IMR-90 (cell line): Measurements from ENCODE around the gene CFAP126.

Source experiments
- BHLHE40 ChIP-seq: fragments of 150-350 bp; IDR thresholded peaks from 2 replicates; pipeline ENCODE4 v1.6.1; 2016; ENCODE audit warnings: mild to moderate bottlenecking, low read depth, low read length
- CEBPB ChIP-seq: IDR thresholded peaks from 2 replicates; pipeline ENCODE4 v1.6.1; 2012; ENCODE audit warnings: low read depth, low read length, improper control_type of control experiment
- CHD1 ChIP-seq: IDR thresholded peaks from 2 replicates; pipeline ENCODE4 v1.6.1; 2012; ENCODE audit warnings: low read depth, low read length, improper control_type of control experiment
- CTCF ChIP-seq: conservative IDR thresholded peaks from 2 replicates; pipeline ENCODE4 v1.5.1; 2012; ENCODE audit warnings: mild to moderate bottlenecking, low read depth, low read length, improper control_type of control experiment
- FOS ChIP-seq: fragments of 150-350 bp; IDR thresholded peaks from 2 replicates; pipeline ENCODE4 v1.6.1; 2016; ENCODE audit warnings: low read depth, low read length
- MAFK ChIP-seq: IDR thresholded peaks from 2 replicates; pipeline ENCODE4 v1.6.1; 2012; ENCODE audit warnings: low read depth, low read length, improper control_type of control experiment
- MXI1 ChIP-seq: IDR thresholded peaks from 2 replicates; pipeline ENCODE4 v1.6.1; 2012; ENCODE audit warnings: low read depth, mild to moderate bottlenecking, low read length, moderate library complexity, borderline replicate concordance
- POLR2A ChIP-seq: IDR thresholded peaks from 2 replicates; pipeline ENCODE4 v1.6.1; 2012; ENCODE audit warnings: mild to moderate bottlenecking, low read depth, low read length
- RAD21 ChIP-seq: IDR thresholded peaks from 2 replicates; pipeline ENCODE4 v1.6.1; 2012; ENCODE audit warnings: low read length, improper control_type of control experiment
- RCOR1 ChIP-seq: IDR thresholded peaks from 2 replicates; pipeline ENCODE4 v1.6.1; 2012; ENCODE audit warnings: mild to moderate bottlenecking, low read length, improper control_type of control experiment; ENCODE audit not compliant: insufficient replicate concordance
- RFX5 ChIP-seq: IDR thresholded peaks from 2 replicates; pipeline ENCODE4 v1.8.0; 2012; ENCODE audit warnings: low read depth, mild to moderate bottlenecking, low read length, moderate library complexity
- SMC3 ChIP-seq: fragments of 150-350 bp; IDR thresholded peaks from 2 replicates; pipeline ENCODE4 v1.6.1; 2016; ENCODE audit warnings: low read depth, mild to moderate bottlenecking, antibody characterized with exemption, low read length, moderate library complexity
- USF2 ChIP-seq: fragments of 150-350 bp; IDR thresholded peaks from 2 replicates; pipeline ENCODE4 v1.6.1; 2017; ENCODE audit warnings: mild to moderate bottlenecking, antibody characterized with exemption, low read length, low read depth
- TF ChIP-seq, protein P1 (sequence below): fragments of 150-350 bp; IDR thresholded peaks from 2 replicates; pipeline ENCODE4 v1.6.1; 2016; ENCODE audit warnings: low read depth, mild to moderate bottlenecking, low read length, moderate library complexity, borderline replicate concordance

- TF ChIP-seq CTCF: no peak
- no peak for TF ChIP-seq USF2
- no peak for TF ChIP-seq SMC3
- TF ChIP-seq RCOR1: no peak
- no peak for TF ChIP-seq BHLHE40
- no peak for TF ChIP-seq POLR2A
- no peak for TF ChIP-seq RAD21
- no peak for TF ChIP-seq RFX5
- no peak for TF ChIP-seq CHD1
- TF ChIP-seq, protein P1, sequence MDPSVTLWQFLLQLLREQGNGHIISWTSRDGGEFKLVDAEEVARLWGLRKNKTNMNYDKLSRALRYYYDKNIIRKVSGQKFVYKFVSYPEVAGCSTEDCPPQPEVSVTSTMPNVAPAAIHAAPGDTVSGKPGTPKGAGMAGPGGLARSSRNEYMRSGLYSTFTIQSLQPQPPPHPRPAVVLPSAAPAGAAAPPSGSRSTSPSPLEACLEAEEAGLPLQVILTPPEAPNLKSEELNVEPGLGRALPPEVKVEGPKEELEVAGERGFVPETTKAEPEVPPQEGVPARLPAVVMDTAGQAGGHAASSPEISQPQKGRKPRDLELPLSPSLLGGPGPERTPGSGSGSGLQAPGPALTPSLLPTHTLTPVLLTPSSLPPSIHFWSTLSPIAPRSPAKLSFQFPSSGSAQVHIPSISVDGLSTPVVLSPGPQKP: no peak
- no peak for TF ChIP-seq CEBPB
- no peak for TF ChIP-seq MAFK
- no peak for TF ChIP-seq MXI1
- no peak for TF ChIP-seq FOS
These were observed 25.5 kb downstream of the CFAP126 start for GRCh38 chr1:161342177-161342576.
